Upper lobe of left lung (tissue), 6 donors: Measurements from ENCODE around the gene TRIM40. TPM values are rescaled to one million over a fixed set of nuclear protein-coding genes. Genes with fewer than 3 reads are reported as not detected.
A peak's percentile ranks its signal among the peaks of the same experiment; 100 is the strongest.

Source experiments
- ATAC-seq, 2 donors: fragments of 200-7000 bp; cut with Tn5 transposase; one replicate each; pipeline ENCODE4 v1.9.1; 2022; ENCODE audit warnings: mild to moderate bottlenecking in 2 of 2, moderate library complexity in 2 of 2; ENCODE audit not compliant: low FRiP score in 2 of 2
- DNase-seq, 2 donors: peaks; one replicate each; pipeline ENCODE4 v3.0.0-alpha.2; 2019 to 2020
- H3K27ac ChIP-seq, 4 donors: fragments of 200-600 bp; sonication (generic); one replicate each; pipeline ENCODE4 v1.5.1; 2016 to 2019
- H3K27me3 ChIP-seq, 4 donors: fragments of 200-600 bp; sonication (generic); one replicate each; pipeline ENCODE4 v1.5.1; 2017 to 2019
- H3K36me3 ChIP-seq, 4 donors: fragments of 200-600 bp; sonication (generic); one replicate each; pipeline ENCODE4 v1.5.1; 2016 to 2019
- H3K4me1 ChIP-seq, 4 donors: fragments of 200-600 bp; sonication (generic); one replicate each; pipeline ENCODE4 v1.5.1; 2018 to 2019
- H3K4me3 ChIP-seq, 4 donors: fragments of 200-600 bp; sonication (generic); one replicate each; pipeline ENCODE4 v1.5.1; 2017 to 2019; ENCODE audit warnings: mild to moderate bottlenecking in 2 of 4, moderate library complexity in 1 of 4
- H3K9me3 ChIP-seq, 4 donors: fragments of 200-600 bp; sonication (generic); one replicate each; pipeline ENCODE4 v1.5.1; 2018 to 2019
- CTCF ChIP-seq, 6 experiments: fragments of 450-650 bp in 4 of 6; fragments of 200-600 bp in 2 of 6; sonication (generic) in 2 of 6; IDR thresholded peaks; one replicate each; pipeline ENCODE4 v1.5.1; 2016 to 2019; ENCODE audit warnings: antibody characterized with exemption in 6 of 6
- EP300 ChIP-seq, 4 donors: sonication (generic); formaldehyde crosslinking; IDR thresholded peaks; one replicate each; pipeline ENCODE4 v1.5.1; 2017; ENCODE audit warnings: antibody characterized with exemption in 4 of 4, control low read depth in 2 of 4
- POLR2A ChIP-seq, 4 donors: fragments of 450-650 bp; IDR thresholded peaks; one replicate each; pipeline ENCODE4 v1.5.1; 2016 to 2017; ENCODE audit warnings: antibody characterized with exemption in 4 of 4, mild to moderate bottlenecking in 2 of 4
- POLR2AphosphoS5 ChIP-seq, 2 donors: sonication (generic); formaldehyde crosslinking; IDR thresholded peaks; one replicate each; pipeline ENCODE4 v1.5.1; 2017; ENCODE audit warnings: antibody characterized with exemption in 2 of 2
- WGBS, 2 donors: methylation state at CpG; one replicate each; pipeline ENCODE4 v1.1.5; 2017 to 2018; 5-methylcytosine and 5-hydroxymethylcytosine counted together
- total RNA-seq, 6 donors: library from RNA; depleted of rRNA in 4 of 6; stranded (reverse); fragments of >200 nt in 4 of 6; gene quantifications; one replicate each; pipeline versions ENCODE4 v1.1.0 to v1.2.1, GENCODE V29; 2016 to 2021
- donor health status: DM: no; HTN: no; CAD: no; lungs with moderate emphysema.
- donor health status: DM: no; HTN: yes; CAD: no; lungs with severe emphysema.

The TRIM40 gene
- total RNA-seq, 6 donors from 2014 or later: not detected

- no peak for TF ChIP-seq POLR2A (IDR thresholded peaks at IDR 0.05)
- no peak for TF ChIP-seq CTCF (IDR thresholded peaks at IDR 0.05)
- no peak for TF ChIP-seq POLR2AphosphoS5 (IDR thresholded peaks at IDR 0.05)
- no peak for TF ChIP-seq EP300 (IDR thresholded peaks at IDR 0.05)
- DNase-seq (no peak), ATAC-seq (no peak)
- Histone ChIP-seq H3K4me3 (no peak overlapping the region), H3K27ac (no peak overlapping the region), H3K27me3 (no peaks in the 10 kb centered on the region), H3K9me3 (no peaks in the 10 kb centered on the region), H3K36me3 (no peaks in the 10 kb centered on the region), H3K4me1 (peaks cover 7 to 13% (median 10%) of the 10 kb centered on the region in 4 donors)
- WGBS, 2 donors: 65 to 81% methylated on average over 3 of the region's 3 CpGs
These were observed 17.1 kb downstream of the TRIM40 start for GRCh38 chr6:30152910-30153610.

- WGBS, 2 donors: 87 to 88% methylated on average over 11 to 15 of the region's 17 CpGs
- H3K9me3 ChIP-seq: no peaks in the 10 kb centered on the region
- no peaks in the 10 kb centered on the region for H3K27me3 ChIP-seq
- ATAC-seq: no peak
- no peak for TF ChIP-seq POLR2A (IDR thresholded peaks at IDR 0.05)
- no peak for TF ChIP-seq CTCF (IDR thresholded peaks at IDR 0.05)
- no peak for TF ChIP-seq POLR2AphosphoS5 (IDR thresholded peaks at IDR 0.05)
- TF ChIP-seq EP300 (IDR thresholded peaks at IDR 0.05): no peak
- H3K4me1 ChIP-seq: peaks cover 7 to 13% (median 10%) of the 10 kb centered on the region in 4 donors
- H3K27ac ChIP-seq: no peak overlapping the region
- H3K4me3 ChIP-seq: no peak overlapping the region
- H3K36me3 ChIP-seq: no peaks in the 10 kb centered on the region
- DNase-seq: peak in 1 of 2 donors; percentile 61
These were observed 18.1 kb downstream of the TRIM40 start for GRCh38 chr6:30154061-30154460.

GRCh38 chr6:30154709-30155519 lies 19.0 kb downstream of the TRIM40 start:
- DNase-seq (no peak), ATAC-seq (peak in 1 of 2 donors; percentile 72)
- Histone ChIP-seq H3K4me1 (peaks cover 7 to 13% (median 10%) of the 10 kb centered on the region in 4 donors), H3K36me3 (no peaks in the 10 kb centered on the region), H3K4me3 (no peak overlapping the region), H3K9me3 (no peaks in the 10 kb centered on the region), H3K27ac (no peak overlapping the region), H3K27me3 (no peaks in the 10 kb centered on the region)
- TF ChIP-seq POLR2AphosphoS5 (IDR thresholded peaks at IDR 0.05) (no peak), CTCF (IDR thresholded peaks at IDR 0.05) (no peak), EP300 (IDR thresholded peaks at IDR 0.05) (no peak)
- 77 to 78% methylated on average over 12 of the region's 12 CpGs for WGBS, 2 donors

- Histone ChIP-seq H3K27me3 (no peaks in the 10 kb centered on the region), H3K36me3 (no peaks in the 10 kb centered on the region), H3K9me3 (no peaks in the 10 kb centered on the region), H3K4me3 (no peak overlapping the region), H3K4me1 (peaks cover 7 to 13% (median 10%) of the 10 kb centered on the region in 4 donors), H3K27ac (peak overlapping the region in 2 of 4 donors; percentile 44 to 53)
- WGBS, 2 donors: 79 to 83% methylated on average over 2 of the region's 2 CpGs
- DNase-seq (no peak), ATAC-seq (peak in 1 of 2 donors; percentile 4)
- TF ChIP-seq POLR2AphosphoS5 (IDR thresholded peaks at IDR 0.05): no peak
- TF ChIP-seq EP300 (IDR thresholded peaks at IDR 0.05): no peak
- no peak for TF ChIP-seq CTCF (IDR thresholded peaks at IDR 0.05)
- TF ChIP-seq POLR2A (IDR thresholded peaks at IDR 0.05): no peak
These were observed 19.8 kb downstream of the TRIM40 start for GRCh38 chr6:30155520-30156261.
